SIG-M5 treated with dmso at 0.1 percent for 504 hours (cell line): Measurements from ENCODE around the gene TAS2R41.
"Not testable (repeated sequence)": the region's sequence is repeated elsewhere in the genome, so short reads cannot be mapped to it uniquely, and the experiment has no call there.

Experiments used
- DNase-seq: peaks from one replicate; lab custom pipeline; 2025; ENCODE audit not compliant: unreplicated experiment; lab: John Stamatoyannopoulos, UW

Gene TAS2R41

DNA sequence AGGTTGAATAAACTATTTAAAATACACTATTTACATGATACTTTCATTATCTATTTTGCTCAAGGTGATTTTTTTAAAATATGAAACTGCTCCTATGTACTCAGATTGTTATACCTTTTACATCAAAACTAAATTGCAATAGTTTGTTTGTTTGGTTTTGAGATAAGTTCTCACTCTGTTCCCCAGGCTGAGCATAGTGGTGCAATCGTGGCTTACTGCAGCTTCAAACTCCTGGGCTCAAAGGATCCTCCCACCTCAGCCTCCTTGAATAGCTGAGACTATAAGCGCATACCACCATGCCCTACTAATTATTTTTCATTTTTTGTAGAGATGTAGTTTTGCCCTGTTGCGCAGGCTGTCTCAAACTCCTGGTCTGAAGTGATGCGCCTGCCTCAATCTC lies 21.7 kb upstream of the TAS2R41 start:
- DNase-seq: no peak

DNA sequence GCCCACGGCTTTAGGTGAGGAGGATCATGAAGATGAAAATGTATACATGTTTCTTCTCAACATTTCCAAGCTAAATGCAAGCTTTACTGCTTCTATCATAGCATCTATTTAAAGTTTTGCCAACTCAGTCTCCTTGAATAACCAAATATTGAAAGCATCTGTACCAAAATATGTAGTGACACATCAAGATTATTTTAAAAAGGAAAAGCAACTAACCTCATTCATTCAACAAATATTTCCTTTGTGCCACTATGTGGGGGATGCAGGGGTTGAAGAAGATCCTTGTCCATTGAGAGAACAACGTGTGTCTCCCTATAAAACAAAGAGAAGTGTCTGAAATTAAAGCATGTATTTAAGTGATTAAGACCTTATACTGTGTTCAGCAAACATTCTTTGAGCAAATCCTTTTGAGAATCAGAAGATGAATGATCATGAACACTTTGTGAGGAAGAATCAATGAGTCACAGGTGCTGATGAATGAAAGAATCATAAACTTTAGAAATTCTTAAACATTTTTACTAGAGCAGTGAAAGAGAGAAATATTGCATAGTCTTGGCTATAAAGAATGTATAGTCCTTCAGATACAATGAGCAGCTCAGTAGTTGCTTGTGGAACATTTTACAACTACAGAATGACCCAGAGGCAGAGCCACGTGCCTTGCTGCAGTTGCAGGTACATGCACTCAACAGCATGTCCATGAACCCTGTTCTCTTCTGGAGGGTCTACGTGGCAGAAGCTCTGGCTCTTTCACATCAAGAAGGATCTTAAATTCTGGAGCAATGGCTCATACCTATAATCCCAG lies 20.5 kb upstream of the TAS2R41 start:
- DNase-seq: no peak

DNA sequence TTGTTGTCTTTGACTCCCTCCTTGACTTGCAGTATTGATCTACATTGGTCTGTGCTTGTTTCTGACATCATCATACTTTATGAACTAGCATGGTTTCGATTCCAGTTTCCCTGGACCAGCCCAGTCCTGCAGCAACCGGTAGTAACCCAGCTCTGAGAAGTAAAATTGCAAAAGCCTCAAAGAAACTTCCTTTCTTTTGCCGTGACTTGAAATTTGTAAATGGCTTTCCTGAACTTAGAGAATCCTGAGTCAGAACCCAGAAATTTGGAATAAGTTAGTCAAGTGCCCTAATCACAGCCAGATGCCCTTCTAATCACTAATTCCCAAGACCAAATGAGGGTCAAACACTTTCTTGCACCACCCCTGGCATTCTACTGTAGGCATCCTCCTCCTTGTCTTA lies 19.4 kb upstream of the TAS2R41 start:
- peak; percentile 31 for DNase-seq

DNA sequence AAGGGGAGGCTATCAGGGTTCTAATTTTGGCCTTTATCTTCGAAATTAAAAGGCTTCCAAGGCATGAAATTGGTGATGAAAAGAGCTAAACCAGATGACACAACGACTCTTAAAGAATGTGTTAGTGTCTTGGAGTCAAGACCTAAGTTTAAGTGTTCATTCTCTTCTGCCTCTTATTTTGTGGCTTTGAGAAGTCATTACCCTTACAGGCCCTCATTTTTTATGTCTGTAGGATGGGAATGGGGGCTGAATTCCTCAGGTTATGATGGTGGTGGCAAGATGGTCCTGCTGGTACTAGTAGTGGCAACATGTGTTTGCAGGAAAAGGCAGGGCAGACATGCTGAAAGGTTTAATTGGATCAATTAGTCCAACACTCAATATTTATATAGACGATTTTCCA lies 19.0 kb upstream of the TAS2R41 start:
- DNase-seq: no peak

DNA sequence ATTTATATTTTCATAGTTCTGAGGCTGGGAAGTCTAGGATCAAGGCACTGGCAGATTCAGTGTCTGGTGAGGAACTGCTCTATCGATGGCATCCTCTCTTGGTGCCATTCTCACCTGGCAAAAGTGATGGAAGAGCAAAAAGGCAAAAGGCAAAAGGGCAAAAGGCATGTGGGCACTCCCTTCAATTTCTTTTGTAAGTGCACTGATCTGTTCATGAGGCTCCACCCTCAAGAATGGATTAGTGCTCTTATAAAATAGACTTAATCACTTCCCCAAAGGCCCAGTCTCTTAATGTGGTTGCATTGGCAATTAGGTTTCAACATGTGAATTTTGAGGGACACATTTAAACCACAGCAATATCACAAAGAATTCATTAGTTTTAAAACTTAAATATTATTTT lies 18.3 kb upstream of the TAS2R41 start:
- DNase-seq: no peak

DNA sequence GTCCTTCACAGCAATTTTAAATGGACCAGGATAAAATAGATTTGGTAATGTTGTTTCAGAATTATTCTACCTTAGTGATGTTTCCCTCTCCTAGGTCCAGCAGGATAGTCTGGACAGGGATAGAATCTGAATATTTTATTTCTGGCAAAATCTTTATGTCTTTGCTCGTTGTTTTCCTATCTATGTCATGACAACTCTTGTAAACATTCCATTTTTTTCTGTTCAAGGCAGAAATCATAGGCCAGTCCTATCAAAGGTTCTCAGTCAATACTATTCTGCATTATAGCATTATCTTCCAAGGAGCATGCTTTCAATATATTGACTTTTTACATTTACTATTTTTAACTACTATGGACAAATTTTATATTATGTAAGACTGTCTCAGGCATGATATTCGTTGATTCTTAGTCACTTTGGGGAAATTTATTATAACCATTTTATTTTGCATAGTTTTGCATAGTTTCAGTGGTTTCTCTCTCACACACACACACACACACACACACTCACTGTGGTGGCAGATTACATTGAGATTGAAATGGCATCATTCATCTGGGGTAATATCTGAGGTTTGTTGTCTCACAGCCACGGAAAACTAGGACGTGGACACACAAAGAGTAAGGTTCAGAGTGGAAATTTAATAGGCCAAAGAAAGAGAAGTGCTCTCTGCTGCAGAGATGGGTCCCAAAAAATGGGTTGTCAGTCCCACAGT lies 17.2 kb upstream of the TAS2R41 start:
- DNase-seq: no peak

DNA sequence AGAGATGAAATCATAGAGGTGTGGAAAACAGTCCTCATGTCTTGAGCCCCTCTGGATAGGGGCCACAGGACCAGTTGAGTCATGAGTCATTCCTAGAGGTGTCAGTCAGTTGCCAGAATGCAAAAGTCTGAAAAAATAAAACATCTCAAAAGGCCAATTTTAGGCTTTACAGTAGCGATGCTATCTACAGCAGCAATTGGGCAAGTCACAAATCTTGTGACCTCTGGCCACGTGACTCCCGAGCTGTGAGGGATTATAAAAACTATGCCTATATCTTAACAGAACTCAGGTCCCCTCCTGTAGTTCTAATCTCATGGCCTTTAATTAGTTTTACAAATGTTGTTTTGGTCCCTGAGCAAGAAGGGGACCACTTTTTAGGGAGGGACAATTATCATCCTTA lies 15.6 kb upstream of the TAS2R41 start:
- no peak for DNase-seq

DNA sequence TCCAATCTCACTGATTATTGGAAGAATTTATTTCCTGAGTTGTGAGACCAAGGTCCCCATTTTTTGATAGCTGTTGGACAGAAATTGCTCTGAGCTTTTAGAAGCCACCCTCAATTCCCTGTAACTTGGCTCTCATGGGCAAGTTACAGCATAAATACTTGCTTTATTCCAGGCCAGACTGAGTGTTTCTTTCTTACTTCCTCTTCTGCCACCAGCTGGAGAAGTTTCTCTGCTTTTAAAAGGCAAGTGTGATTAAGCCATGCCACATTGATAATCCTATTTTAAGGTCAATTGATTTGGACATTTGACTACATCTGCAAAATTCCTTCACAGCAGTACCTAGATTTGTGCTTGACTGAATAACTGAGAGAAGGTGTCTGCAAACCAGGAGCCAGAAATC lies 14.1 kb upstream of the TAS2R41 start:
- peak; percentile 38 for DNase-seq

DNA sequence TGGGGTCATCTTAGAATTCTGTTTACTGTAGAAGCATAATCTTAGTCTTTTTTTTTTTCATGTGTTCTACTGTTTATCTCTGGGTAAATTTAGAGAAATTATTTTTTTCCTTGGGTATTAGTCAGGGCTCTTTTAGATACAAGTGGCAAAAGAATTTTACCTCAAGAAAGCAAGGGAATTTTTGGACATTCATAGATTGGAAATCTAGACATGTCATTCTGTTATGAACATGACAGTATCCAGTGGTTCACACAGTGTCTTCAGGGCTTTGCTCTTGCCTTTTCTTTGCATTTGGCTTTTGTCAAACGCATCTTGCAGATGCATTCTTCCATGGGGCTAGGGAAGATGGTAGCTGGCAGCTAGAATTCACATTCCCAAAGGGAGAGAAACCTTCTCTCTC lies 13.7 kb upstream of the TAS2R41 start:
- no peak for DNase-seq

DNA sequence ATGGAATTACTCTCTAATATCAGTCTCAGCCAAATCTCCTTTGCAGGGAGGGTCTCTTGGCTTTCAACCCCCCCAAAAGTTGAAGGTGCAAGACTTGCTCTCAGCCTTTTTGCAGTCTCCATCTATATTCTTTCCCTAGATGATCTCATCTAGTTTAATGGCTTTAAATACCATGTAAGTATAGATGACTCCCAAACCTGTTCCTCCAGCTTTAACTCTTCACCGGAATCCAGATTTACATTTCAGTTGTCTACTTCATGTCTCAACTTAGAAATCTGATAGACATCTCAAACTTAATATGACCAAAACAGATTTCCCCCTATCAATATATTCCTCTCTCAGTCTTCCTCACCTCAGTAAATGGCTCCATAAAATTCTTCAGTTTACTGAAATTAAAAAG lies 9.9 kb upstream of the TAS2R41 start:
- peak; percentile 16 for DNase-seq

DNA sequence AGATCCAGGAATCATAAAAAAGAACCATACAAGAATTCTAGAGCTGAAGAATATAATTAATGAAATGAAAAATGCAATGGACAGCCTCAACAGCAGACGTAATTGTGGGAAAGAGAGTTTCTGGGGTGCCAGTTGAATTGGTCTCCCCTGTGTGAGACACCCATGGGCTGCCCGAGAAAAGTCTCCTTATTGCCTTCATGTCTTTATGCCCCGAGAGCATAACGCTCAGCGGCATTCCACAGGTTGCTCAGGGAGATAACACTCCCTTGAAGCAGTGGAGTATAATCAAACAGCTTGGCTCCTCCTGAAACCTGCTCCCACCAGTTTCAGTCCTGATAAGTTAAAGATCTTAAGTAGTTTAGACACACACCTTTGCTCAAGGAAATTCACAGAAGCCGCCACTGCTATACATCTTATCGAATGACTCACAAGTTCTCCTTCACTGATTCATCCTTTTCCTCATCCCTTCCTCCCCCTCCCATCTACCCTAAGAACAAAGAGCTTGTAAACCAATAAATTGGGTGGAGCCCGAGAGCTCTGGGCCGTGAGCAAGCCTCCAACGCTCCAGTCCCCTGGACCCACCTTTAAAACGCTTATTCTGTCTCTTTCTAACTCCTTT lies 5.5 kb upstream of the TAS2R41 start:
- DNase-seq: not testable (repeated sequence)

DNA sequence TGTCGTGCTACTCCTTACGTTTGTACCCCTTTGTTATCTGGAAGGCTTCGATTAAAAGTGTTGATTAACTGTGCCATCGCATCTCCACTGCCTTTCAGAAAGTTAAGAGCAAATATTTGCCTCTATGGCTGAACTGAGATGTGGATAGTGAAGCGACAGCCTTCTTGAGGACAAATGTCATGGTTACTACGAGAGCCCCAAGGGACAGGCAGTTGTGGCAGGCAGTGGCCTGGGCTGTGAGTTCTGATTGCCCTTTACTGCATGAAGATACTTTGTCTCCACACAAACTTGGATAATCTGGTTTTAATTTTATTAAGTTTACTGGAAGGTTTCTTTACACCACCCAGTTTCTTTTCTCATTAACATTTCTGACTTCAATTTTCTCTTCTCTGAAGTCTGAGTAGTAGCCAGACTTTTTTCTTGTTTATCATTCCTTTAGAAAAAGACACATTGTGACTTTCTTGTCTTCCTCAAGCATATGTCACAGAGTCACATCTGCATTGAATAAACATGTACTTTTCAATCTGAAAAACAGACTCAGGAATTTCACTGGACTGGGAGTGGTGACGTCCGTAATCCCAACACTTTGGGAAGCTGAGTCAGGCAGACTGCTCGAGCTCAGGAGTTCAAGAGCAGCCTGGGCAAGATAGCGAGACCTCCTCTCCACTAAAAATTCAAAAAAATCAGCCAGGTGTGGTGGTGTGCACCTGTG lies 1.5 kb downstream of the TAS2R41 start:
- no peak for DNase-seq

DNA sequence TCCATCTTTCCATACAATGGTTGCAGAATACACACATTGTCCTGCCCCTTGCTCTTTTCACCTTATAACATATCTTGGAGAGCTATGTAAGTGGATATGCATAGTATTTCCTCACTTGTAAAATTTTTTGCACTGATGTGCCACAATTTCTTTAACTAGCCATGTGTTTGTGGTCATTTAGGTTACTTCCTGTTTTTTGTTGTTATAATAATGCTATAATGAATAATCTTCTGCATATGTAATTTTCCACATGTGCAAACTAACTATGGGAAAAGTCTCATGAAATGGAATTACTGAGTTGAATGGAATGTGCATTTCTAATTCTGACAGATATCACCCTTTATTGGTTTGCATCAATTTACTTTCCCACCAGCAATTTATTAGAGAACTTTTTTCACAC lies 2.8 kb downstream of the TAS2R41 start:
- DNase-seq: no peak

DNA sequence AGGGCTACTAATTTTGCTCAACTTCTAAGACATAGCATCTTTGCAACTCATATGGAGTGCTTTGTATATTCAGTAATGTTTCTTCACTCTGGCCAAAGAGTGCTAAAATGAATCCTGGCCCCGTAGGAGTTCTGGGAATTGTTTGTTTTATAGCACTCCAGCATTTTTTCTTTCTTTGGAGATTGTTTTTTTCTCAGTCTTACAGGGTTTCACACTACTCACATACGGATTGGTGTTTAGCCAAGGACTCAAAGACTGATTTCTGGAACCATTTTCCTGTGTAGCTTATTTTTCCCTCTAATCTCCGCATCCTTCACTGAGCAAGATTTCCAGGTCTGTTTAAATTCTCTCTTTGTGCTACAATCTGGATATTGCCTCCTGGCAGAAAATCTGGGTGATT lies 6.4 kb downstream of the TAS2R41 start:
- no peak for DNase-seq

DNA sequence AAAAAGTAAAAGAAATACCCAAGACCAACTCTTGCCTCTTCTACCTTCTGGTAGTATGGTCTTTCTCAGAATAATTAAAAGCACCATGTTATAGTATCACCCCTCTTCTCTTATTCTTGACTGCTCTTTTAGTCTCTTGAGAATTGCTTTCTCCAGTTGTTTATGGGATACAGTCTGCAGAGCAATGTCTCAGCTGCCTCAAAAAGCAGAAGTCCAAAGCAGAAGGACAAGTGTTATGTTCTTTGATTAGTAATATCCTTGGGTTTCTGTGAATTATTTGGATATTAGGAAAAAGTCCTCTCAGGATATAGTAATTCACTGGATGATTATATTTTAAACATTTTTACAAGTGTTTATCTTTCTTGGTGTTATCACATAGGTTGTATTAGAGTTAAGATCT lies 7.4 kb downstream of the TAS2R41 start:
- peak; percentile 8 for DNase-seq

DNA sequence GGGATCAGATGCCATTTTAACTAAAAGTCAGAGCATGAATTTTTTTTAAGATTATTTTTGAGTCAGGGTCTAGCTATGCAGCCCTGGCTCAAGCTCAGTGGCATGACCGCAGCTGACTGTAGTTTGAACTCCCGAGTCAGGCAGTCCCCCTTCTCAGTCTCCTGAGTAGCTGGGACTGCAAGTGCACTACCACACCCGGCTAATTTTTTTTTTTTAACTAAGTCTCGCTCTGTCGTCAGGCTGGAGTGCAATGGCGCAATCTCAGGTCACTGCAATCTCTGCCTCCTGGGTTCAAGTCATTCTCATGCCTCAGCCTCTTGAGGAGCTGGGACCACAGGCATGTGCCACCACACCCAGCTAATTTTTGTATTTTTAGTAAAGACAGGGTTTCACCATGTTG lies 7.8 kb downstream of the TAS2R41 start:
- DNase-seq: no peak

DNA sequence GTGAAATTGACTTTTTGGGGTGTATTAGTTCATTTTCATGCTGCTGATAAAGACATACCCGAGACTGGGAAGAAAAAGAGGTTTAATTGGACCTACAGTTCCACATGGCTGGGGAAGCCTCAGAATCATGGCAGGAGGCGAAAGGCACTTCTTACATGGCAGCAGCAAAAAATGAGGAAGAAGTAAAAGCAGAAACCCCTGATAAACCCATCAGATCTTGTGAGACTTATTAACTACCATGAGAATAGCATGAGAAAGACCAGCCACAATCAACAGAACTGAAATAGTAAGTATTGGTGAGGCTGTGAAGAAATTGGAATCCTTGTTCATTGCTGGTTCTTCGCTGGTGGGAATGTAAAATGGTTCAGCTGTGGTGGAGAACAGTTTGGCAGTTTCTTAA lies 8.6 kb downstream of the TAS2R41 start:
- not testable (repeated sequence) for DNase-seq

DNA sequence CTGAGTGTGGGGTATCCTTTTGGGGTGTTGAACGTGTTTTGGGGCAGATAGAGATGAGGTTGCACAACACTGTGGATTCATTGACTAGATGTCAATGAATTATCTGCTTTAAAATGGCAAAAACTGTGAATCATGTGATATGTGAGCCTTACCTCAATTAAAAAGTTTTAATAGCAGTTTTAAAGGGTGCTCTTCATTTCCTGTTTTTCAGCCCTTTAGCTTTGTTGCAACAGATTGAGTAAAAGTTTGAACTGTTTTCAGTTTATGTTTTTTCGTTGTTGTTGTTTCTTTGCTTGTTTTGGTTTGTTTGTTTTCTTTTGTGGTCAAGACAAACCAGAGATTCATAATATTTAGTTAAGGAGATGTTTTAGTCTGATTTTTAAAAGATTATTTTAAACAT lies 9.4 kb downstream of the TAS2R41 start:
- DNase-seq: no peak

DNA sequence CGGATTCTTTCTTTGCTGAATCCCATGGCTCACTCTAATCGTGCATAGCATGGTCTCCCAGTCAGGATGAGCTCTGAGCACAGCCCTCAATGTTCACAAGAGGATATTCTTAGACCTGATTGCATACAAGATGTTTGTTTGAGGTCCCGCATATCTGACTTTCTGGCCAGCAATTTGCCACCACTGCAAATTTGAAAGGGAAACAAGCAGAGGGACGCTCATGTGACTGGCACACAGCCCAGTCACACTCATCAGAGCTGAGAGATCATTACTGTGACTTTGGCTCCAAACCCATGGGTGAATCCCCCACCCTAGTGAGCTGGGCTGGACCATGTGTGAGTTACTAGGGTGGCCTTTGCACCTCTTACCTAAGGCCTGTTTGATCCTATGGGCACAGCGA lies 9.9 kb downstream of the TAS2R41 start:
- no peak for DNase-seq

DNA sequence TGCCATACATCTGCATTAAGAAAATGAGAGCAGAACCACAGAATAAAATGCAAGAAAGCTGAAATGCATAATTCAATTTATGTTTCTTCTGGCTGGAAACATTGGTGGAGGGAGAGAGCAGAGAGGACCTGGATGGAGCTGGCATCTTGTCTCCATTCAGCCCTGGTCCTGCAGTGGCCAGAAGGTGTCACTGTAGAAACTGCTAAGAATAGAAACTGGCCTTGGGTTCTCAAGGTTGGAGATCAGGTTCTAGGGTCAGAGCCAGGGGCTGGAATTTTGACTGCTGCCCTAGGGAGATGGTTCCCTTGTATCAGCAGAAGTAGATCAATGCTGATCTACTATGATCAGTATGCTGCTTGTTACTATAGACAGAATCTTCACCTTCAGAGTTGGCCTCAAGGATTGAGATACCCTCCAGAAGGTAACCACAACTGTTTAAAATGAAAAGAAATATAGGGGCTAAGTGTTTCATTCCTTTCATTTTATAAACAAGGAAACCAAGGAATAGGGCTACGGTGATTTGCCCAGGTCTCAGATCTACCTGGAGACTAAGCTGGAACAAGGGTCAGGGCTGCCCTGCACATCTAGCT lies 13.1 kb downstream of the TAS2R41 start:
- DNase-seq: peak; percentile 10

DNA sequence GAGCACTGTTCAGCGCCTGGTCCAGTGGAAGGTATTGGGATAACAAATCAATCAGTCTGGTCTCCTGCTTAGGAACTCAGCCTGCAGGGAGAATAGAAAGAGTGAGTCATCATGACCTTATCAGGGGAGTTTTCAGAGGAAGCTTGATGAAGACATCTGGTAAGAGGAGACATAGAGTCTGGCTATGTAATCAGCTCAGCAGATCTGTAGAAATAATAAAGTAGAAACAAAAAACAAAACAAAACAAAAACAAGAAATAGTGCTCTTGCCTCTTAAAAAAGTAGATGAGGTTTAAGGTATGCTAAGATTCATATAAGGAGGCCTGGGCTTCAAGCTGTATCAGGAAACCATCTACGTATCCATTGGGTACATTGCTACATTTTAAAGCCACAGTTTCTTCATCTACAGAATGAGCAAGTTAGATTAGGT lies 14.4 kb downstream of the TAS2R41 start:
- DNase-seq: peak; percentile 29
